HL-60 (cell line): Measurements from ENCODE around the gene CFAP45.

Experiments
- DNase-seq, 2 experiments: peaks; one replicate each; pipeline ENCODE4 v3.0.0-alpha.2; 2010 to 2020; ENCODE audit warnings: low read depth in 1 of 2, low spot score in 1 of 2
- H3K27ac ChIP-seq: fragments of 250-450 bp; sonication (Bioruptor Pico); replicated peaks from 2 replicates; pipeline ENCODE4 v1.5.1; 2020; ENCODE audit warnings: mild to moderate bottlenecking, moderate library complexity
- H3K27me3 ChIP-seq: fragments of 250-450 bp; sonication (Bioruptor Pico); 2 replicates; pipeline ENCODE4 v1.5.1; 2021; ENCODE audit warnings: mild to moderate bottlenecking, moderate library complexity; ENCODE audit not compliant: insufficient read depth, poor library complexity, severe bottlenecking
- H3K4me3 ChIP-seq: replicated peaks from 2 replicates; pipeline ENCODE4 v1.5.1; 2011; ENCODE audit warnings: mild to moderate bottlenecking, control low read depth, low read length; ENCODE audit not compliant: insufficient read depth
- CTCF ChIP-seq: IDR thresholded peaks from one replicate; pipeline ENCODE4 v1.5.1; 2011; ENCODE audit warnings: low read length, control low read depth, inconsistent platforms; ENCODE audit not compliant: insufficient read depth
- GABPA ChIP-seq: IDR thresholded peaks from 2 replicates; pipeline ENCODE4 v1.6.1; 2012; ENCODE audit warnings: low read depth
- POLR2AphosphoS5 ChIP-seq: IDR thresholded peaks from 2 replicates; pipeline ENCODE4 v1.6.1; 2012; ENCODE audit warnings: low read depth
- REST ChIP-seq: IDR thresholded peaks from 2 replicates; pipeline ENCODE4 v1.6.1; 2012; ENCODE audit warnings: low read depth; ENCODE audit not compliant: insufficient replicate concordance
- SPI1 ChIP-seq: IDR thresholded peaks from 2 replicates; pipeline ENCODE4 v1.6.1; 2012; ENCODE audit warnings: low read depth, mild to moderate bottlenecking, borderline replicate concordance

The CFAP45 gene

GRCh38 chr1:159866905-159867663 is 32.9 kb downstream of the CFAP45 start:
- Histone ChIP-seq H3K27me3 (no peaks in the 10 kb centered on the region), H3K4me3 (no peak overlapping the region), H3K27ac (no peak overlapping the region)
- TF ChIP-seq GABPA (no peak), POLR2AphosphoS5 (no peak), CTCF (no peak), SPI1 (no peak), REST (no peak)
- no peak for DNase-seq

GRCh38 chr1:159866066-159866465 is 33.9 kb downstream of the CFAP45 start:
- no peak overlapping the region for H3K4me3 ChIP-seq
- DNase-seq, result no peak
- H3K27ac ChIP-seq, result no peak overlapping the region
- no peak for TF ChIP-seq SPI1
- no peak for TF ChIP-seq REST
- no peak for TF ChIP-seq GABPA
- no peak for TF ChIP-seq CTCF
- TF ChIP-seq POLR2AphosphoS5, result no peak
- H3K27me3 ChIP-seq, result no peaks in the 10 kb centered on the region

- H3K27ac ChIP-seq, result no peak overlapping the region
- no peaks in the 10 kb centered on the region for H3K27me3 ChIP-seq
- no peak for DNase-seq
- no peak overlapping the region for H3K4me3 ChIP-seq
- TF ChIP-seq GABPA, result no peak
Observed at GRCh38 chr1:159864262-159864661, 35.7 kb downstream of the CFAP45 start.

GRCh38 chr1:159862557-159862956 is 37.4 kb downstream of the CFAP45 start, which contains the start of gene VSIG8:
Gene VSIG8 (minus strand): TSS chr1:159862657. CDS start chr1:159862521, 136 bp downstream.
- no peaks in the 10 kb centered on the region for H3K27me3 ChIP-seq
- no peak within 1 kb of the TSS for H3K27ac ChIP-seq
- DNase-seq, result no peak
- TF ChIP-seq REST (no peak), POLR2AphosphoS5 (no peak), GABPA (no peak), CTCF (no peak), SPI1 (no peak)
- H3K4me3 ChIP-seq, result no peak within 1 kb of the TSS
